Activated CD8-positive, alpha-beta memory T cell treated with anti-CD3 and anti-CD28 coated beads, Interleukin-2, amount 10 ng/mL, durations not matched to agents 7 days and 5 days (primary cell): ENCODE data around the gene SBF2. TPM values are rescaled to one million over a fixed set of nuclear protein-coding genes. Genes with fewer than 3 reads are reported as not detected.

ENCODE experiments used
- ATAC-seq: fragments of 150-1000 bp; cut with Tn5 transposase; one replicate; pipeline ENCODE4 v1.10.0; 2021; ENCODE audit warnings: moderate library complexity
- CTCF ChIA-PET: fragments of 350-600 bp; sonication (Branson Sonifier 250); formaldehyde crosslinking; loops from one replicate; lab custom pipeline; 2021; ENCODE audit warnings: antibody characterized with exemption; lab: Charles Lee
- DNase-seq: peaks from one replicate; pipeline ENCODE4 v3.0.0-alpha.2; 2020
- H3K27ac Mint-ChIP-seq: one replicate; pipeline ENCODE4 v1.8.0; 2021; ENCODE audit warnings: mild to moderate bottlenecking, mixed read lengths
- H3K27me3 Mint-ChIP-seq: one replicate; pipeline ENCODE4 v1.8.0; 2021; ENCODE audit warnings: mixed read lengths
- H3K36me3 Mint-ChIP-seq: one replicate; pipeline ENCODE4 v1.8.0; 2021; ENCODE audit warnings: mild to moderate bottlenecking, mixed read lengths
- H3K4me1 Mint-ChIP-seq: one replicate; pipeline ENCODE4 v1.8.0; 2021; ENCODE audit warnings: mixed read lengths
- H3K4me3 Mint-ChIP-seq: one replicate; pipeline ENCODE4 v1.8.0; 2021; ENCODE audit warnings: mild to moderate bottlenecking, moderate library complexity, mixed read lengths
- H3K9me3 Mint-ChIP-seq: one replicate; pipeline ENCODE4 v1.8.0; 2022; ENCODE audit warnings: low read depth, mixed read lengths
- total RNA-seq, 2 experiments: library from RNA; stranded (reverse); gene quantifications; one replicate each; pipeline ENCODE4 v1.2.3, GENCODE V29; 2021

Gene SBF2
- total RNA-seq, 2 experiments from 2014 or later: 4.6 to 8.3 TPM

DNA sequence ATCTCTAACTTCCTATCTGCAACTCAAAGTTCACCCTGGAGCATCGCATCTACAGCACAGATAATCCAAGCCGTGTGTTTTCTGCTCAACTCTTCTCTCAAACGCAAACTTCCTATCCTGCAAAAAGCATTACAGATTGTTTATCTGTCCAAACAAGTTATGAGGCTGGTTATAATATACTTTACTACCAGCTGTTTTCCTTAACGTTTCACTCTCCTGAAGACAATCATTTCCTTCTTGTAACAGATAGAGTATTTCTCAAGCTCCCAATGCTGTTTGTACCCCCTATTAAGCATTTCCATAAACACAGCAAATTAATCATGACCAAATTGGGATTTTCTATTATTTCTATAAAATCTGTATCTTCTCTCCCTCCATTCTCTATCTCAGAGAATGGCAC lies 84.7 kb downstream of the SBF2 start:
- Mint-ChIP-seq H3K9me3 (no peaks in the 10 kb centered on the region), H3K27ac (no peak overlapping the region)
- CTCF ChIA-PET: interaction anchor here (1.0 to 2.6 kb wide), 6 partner anchors 89 to 115 kb away, joined by 3 to 16 read pairs (median 4); partner anchors contain the start of gene ADM

DNA sequence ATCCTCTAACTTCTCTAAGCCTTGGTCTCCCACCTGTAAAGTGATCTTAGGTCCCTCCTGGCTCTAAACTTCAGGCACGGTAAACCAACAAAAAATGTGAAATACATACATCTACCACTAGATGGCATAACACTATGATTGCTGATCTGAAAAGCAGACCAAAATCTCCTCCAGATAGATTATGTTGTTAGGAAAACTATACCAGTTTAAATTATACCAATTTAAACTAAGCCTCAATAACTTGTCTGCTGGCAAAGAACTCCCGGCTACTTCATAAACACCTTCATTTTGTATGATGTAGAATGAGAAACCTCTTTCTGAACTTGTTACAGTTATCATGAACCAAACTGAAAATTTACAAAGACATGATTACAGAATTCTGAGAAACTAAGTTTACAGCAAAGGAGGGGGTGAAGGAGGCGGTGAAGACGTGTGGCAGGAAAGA lies 85.9 kb downstream of the SBF2 start:
- peaks cover 9% of the 10 kb centered on the region for H3K27me3 Mint-ChIP-seq
- H3K36me3 Mint-ChIP-seq: peaks cover 5% of the 10 kb centered on the region
- H3K27ac Mint-ChIP-seq: no peak overlapping the region
- CTCF ChIA-PET: interaction anchor here (0.8 to 2.3 kb wide), 11 partner anchors 10 to 327 kb away, joined by 3 to 32 read pairs (median 6); partner anchors contain the start of gene ADM
- no peak for DNase-seq
- no peak overlapping the region for H3K4me3 Mint-ChIP-seq
- peaks cover 2% of the 10 kb centered on the region for H3K9me3 Mint-ChIP-seq
- peak; percentile 63 for ATAC-seq
- no peaks in the 10 kb centered on the region for H3K4me1 Mint-ChIP-seq

More for the DNA sequence above, 84.7 kb downstream of the SBF2 start:
- no peaks in the 10 kb centered on the region for H3K4me1 Mint-ChIP-seq
- ATAC-seq (no peak), DNase-seq (no peak)
- no peak overlapping the region for H3K4me3 Mint-ChIP-seq
- peaks cover 9% of the 10 kb centered on the region for H3K27me3 Mint-ChIP-seq
- H3K36me3 Mint-ChIP-seq: no peaks in the 10 kb centered on the region

GRCh38 chr11:10205928-10206327 lies 88.1 kb downstream of the SBF2 start:
- Mint-ChIP-seq H3K27ac (no peak overlapping the region), H3K27me3 (peaks cover 3% of the 10 kb centered on the region), H3K36me3 (peaks cover 14% of the 10 kb centered on the region), H3K4me1 (no peaks in the 10 kb centered on the region), H3K4me3 (no peak overlapping the region), H3K9me3 (peaks cover 8% of the 10 kb centered on the region)
- CTCF ChIA-PET: interaction anchor here (1.4 kb wide), 1 partner anchor 101 kb away, joined by 4 read pairs; no protein-coding TSS in a partner anchor
- DNase-seq (no peak), ATAC-seq (no peak)

- Mint-ChIP-seq H3K4me3 (no peak overlapping the region), H3K36me3 (peaks cover 14% of the 10 kb centered on the region), H3K27ac (no peak overlapping the region), H3K27me3 (no peaks in the 10 kb centered on the region), H3K9me3 (peaks cover 8% of the 10 kb centered on the region), H3K4me1 (no peaks in the 10 kb centered on the region)
- ATAC-seq (no peak), DNase-seq (no peak)
- CTCF ChIA-PET: interaction anchor here (1.8 kb wide), 1 partner anchor 104 kb away, joined by 10 read pairs; no protein-coding TSS in a partner anchor
Measured at GRCh38 chr11:10204021-10204420, 90.0 kb downstream of the SBF2 start.

GRCh38 chr11:10201343-10201742 lies 92.7 kb downstream of the SBF2 start:
- Mint-ChIP-seq H3K4me3 (no peak overlapping the region), H3K27me3 (no peaks in the 10 kb centered on the region), H3K4me1 (peaks cover 2% of the 10 kb centered on the region), H3K27ac (no peak overlapping the region), H3K9me3 (peaks cover 8% of the 10 kb centered on the region), H3K36me3 (peaks cover 14% of the 10 kb centered on the region)
- DNase-seq (no peak), ATAC-seq (no peak)
- CTCF ChIA-PET: interaction anchor here (0.7 kb wide), 1 partner anchor 165 kb away, joined by 3 read pairs; no protein-coding TSS in a partner anchor

GRCh38 chr11:10197091-10197490 lies 96.9 kb downstream of the SBF2 start:
- CTCF ChIA-PET: no interaction called here
- Mint-ChIP-seq H3K9me3 (no peaks in the 10 kb centered on the region), H3K4me1 (peaks cover 2% of the 10 kb centered on the region), H3K36me3 (peaks cover 3% of the 10 kb centered on the region), H3K27me3 (no peaks in the 10 kb centered on the region), H3K4me3 (no peak overlapping the region), H3K27ac (no peak overlapping the region)
- ATAC-seq: no peak
- DNase-seq: no peak

GRCh38 chr11:10192036-10192435 lies 102.0 kb downstream of the SBF2 start:
- H3K27me3 Mint-ChIP-seq: no peaks in the 10 kb centered on the region

DNA sequence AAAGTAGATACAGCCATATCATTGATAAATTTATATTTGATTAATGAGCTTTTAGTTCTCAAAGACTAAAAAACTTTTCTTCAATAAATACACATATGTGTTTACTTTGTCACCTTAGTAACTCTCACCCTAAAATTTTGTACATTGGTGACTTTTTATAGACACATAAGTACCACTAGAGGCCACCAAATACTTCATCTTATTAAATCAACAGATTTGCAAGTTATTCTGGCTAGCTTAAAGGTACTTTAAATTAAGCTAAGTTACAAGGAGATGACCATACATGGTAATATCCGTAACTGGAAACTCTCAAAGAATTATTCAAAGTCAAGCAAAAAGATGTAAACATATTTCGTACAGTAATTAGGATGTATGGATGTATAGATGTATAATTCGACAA lies 112.2 kb downstream of the SBF2 start:
- no peak for ATAC-seq

More at GRCh38 chr11:10192036-10192435, 102.0 kb downstream of the SBF2 start:
- no peaks in the 10 kb centered on the region for H3K36me3 Mint-ChIP-seq
- CTCF ChIA-PET: interaction anchor here (0.9 to 1.5 kb wide), 2 partner anchors 15 to 116 kb away, joined by 3 read pairs; no protein-coding TSS in a partner anchor
- H3K4me1 Mint-ChIP-seq: no peaks in the 10 kb centered on the region
- H3K27ac Mint-ChIP-seq: no peak overlapping the region
- no peak overlapping the region for H3K4me3 Mint-ChIP-seq
- ATAC-seq (no peak), DNase-seq (no peak)
- no peaks in the 10 kb centered on the region for H3K9me3 Mint-ChIP-seq

DNA sequence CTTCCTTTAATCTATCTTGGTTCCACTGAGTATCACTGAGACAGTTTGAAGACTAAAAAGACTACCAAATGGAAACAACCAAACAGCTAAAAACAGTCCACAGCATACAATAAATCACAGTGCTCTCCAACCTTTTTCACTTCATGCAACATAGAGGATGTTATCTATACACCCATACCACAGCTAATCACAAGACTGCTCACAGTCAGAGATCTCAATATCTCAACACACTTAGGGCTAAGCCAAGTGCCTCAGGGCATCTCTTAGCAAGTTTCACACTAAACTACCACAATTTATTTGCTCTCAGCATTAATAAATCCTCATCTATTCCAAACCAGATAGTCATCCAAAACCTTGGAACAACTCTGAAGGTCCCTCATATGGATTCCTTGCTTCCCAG lies 129.4 kb downstream of the SBF2 start:
- Mint-ChIP-seq H3K27me3 (no peaks in the 10 kb centered on the region), H3K4me1 (peaks cover 2% of the 10 kb centered on the region), H3K9me3 (no peaks in the 10 kb centered on the region), H3K4me3 (no peak overlapping the region), H3K36me3 (no peaks in the 10 kb centered on the region), H3K27ac (no peak overlapping the region)
- DNase-seq (no peak), ATAC-seq (no peak)
- CTCF ChIA-PET: no interaction called here

More for the DNA sequence above, 112.2 kb downstream of the SBF2 start:
- no peak overlapping the region for H3K27ac Mint-ChIP-seq
- CTCF ChIA-PET: interaction anchor here (0.8 to 2.1 kb wide), 5 partner anchors 105 to 185 kb away, joined by 5 to 12 read pairs (median 5); partner anchors contain the start of gene ADM
- peaks cover 2% of the 10 kb centered on the region for H3K4me1 Mint-ChIP-seq
- no peak for DNase-seq
- H3K27me3 Mint-ChIP-seq: no peaks in the 10 kb centered on the region
- H3K36me3 Mint-ChIP-seq: no peaks in the 10 kb centered on the region
- no peak overlapping the region for H3K4me3 Mint-ChIP-seq
- H3K9me3 Mint-ChIP-seq: no peaks in the 10 kb centered on the region

DNA sequence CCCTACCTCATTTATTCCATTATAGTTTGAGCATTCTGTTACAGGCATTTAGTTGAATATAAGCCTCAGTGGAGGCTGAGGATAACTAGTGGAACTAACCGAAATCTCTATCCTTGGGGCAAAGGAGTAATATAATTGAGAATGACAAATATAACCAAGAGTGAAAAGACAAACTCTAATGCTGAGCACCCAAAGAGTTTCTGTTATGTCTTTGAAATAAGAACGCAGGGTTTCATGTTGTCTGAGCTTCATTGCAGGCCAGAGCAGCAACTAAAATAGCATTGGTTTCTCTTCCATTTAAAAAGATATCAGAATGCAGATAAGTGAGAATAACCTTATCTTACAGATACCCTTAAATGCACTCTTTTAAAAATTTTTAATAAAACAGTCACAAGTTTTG lies 131.8 kb downstream of the SBF2 start:
- H3K4me1 Mint-ChIP-seq: no peaks in the 10 kb centered on the region
- no peak for ATAC-seq
- peaks cover 2% of the 10 kb centered on the region for H3K36me3 Mint-ChIP-seq
- H3K4me3 Mint-ChIP-seq: no peak overlapping the region
- H3K27ac Mint-ChIP-seq: no peak overlapping the region
- CTCF ChIA-PET: no interaction called here
- no peak for DNase-seq
- no peaks in the 10 kb centered on the region for H3K27me3 Mint-ChIP-seq
- H3K9me3 Mint-ChIP-seq: peaks cover 3% of the 10 kb centered on the region

DNA sequence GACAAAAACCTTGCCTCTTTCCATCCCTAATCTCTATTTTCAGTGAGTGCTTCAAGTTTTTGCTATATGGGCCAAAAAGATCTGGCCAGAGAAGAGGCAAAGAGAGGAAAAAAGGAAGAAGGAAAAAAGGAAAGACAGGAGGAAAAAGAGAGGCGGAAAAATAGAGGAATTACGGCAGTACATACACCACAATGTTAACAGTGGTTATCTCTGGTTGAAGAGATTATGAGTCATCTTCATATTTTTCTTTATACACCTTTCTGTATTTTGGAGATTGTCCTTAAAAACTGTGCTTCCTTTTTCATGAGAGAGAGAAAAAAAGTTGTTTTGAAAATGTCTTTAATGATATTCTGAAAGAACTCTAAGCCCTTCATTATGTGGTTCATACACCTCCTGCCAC lies 133.7 kb downstream of the SBF2 start:
- Mint-ChIP-seq H3K4me3 (no peak overlapping the region), H3K36me3 (peaks cover 2% of the 10 kb centered on the region), H3K27ac (no peak overlapping the region), H3K9me3 (peaks cover 3% of the 10 kb centered on the region), H3K27me3 (no peaks in the 10 kb centered on the region), H3K4me1 (no peaks in the 10 kb centered on the region)
- DNase-seq (no peak), ATAC-seq (no peak)
- CTCF ChIA-PET: no interaction called here

GRCh38 chr11:10158461-10158860 lies 135.6 kb downstream of the SBF2 start:
- CTCF ChIA-PET: interaction anchor here (1.1 kb wide), 1 partner anchor 82 kb away, joined by 4 read pairs; no protein-coding TSS in a partner anchor
- H3K9me3 Mint-ChIP-seq: peaks cover 3% of the 10 kb centered on the region
- no peaks in the 10 kb centered on the region for H3K27me3 Mint-ChIP-seq
- no peak overlapping the region for H3K27ac Mint-ChIP-seq
- no peak overlapping the region for H3K4me3 Mint-ChIP-seq
- ATAC-seq (no peak), DNase-seq (no peak)
- H3K36me3 Mint-ChIP-seq: peaks cover 2% of the 10 kb centered on the region
- H3K4me1 Mint-ChIP-seq: no peaks in the 10 kb centered on the region

- Mint-ChIP-seq H3K27ac (no peak overlapping the region), H3K4me3 (no peak overlapping the region), H3K9me3 (peaks cover 3% of the 10 kb centered on the region), H3K4me1 (no peaks in the 10 kb centered on the region), H3K36me3 (peaks cover 2% of the 10 kb centered on the region), H3K27me3 (no peaks in the 10 kb centered on the region)
- CTCF ChIA-PET: no interaction called here
- DNase-seq (no peak), ATAC-seq (no peak)
Measured at GRCh38 chr11:10155793-10156490, 138.1 kb downstream of the SBF2 start.

GRCh38 chr11:10150800-10151199 lies 143.2 kb downstream of the SBF2 start:
- DNase-seq (no peak), ATAC-seq (no peak)
- CTCF ChIA-PET: no interaction called here
- H3K27ac Mint-ChIP-seq: no peak overlapping the region
- no peak overlapping the region for H3K4me3 Mint-ChIP-seq
- H3K27me3 Mint-ChIP-seq: no peaks in the 10 kb centered on the region
- no peaks in the 10 kb centered on the region for H3K4me1 Mint-ChIP-seq
- peaks cover 5% of the 10 kb centered on the region for H3K9me3 Mint-ChIP-seq
- no peaks in the 10 kb centered on the region for H3K36me3 Mint-ChIP-seq
